SK-MEL-5 (cell line): ENCODE measurements around the gene CLN6. TPM values are rescaled to one million over a fixed set of nuclear protein-coding genes. Genes with fewer than 3 reads are reported as not detected.
"Not testable (repeated sequence)": the region's sequence is repeated elsewhere in the genome, so short reads cannot be mapped to it uniquely, and the experiment has no call there.

Experiments
- DNase-seq: peaks from one replicate; pipeline ENCODE4 v3.0.0-alpha.2; 2016; ENCODE audit warnings: low read depth, low spot score
- in situ Hi-C: cut with HindIII; loops from 2 replicates; pipeline ENCODE4 v1.10.0; 2016; ENCODE audit warnings: low sequenced_read_pairs, high pct_unique_total_duplicates, low pct_unique_long_range_greater_than_20kb
- total RNA-seq: library from RNA; depleted of rRNA; stranded (reverse); fragments of >200 nt; shearing (Covaris generic); gene quantifications from 2 replicates; pipeline ENCODE4 v1.2.3, GENCODE V29; 2014

CLN6 gene
- total RNA-seq, 1 experiment from 2014 or later = 52.4 TPM

- in situ Hi-C loops = no loop called here
Measured at GRCh38 chr15:68261241-68261640, 31.7 kb upstream of the CLN6 start.

GRCh38 chr15:68259883-68260282 is 30.4 kb upstream of the CLN6 start:
- in situ Hi-C loops = no loop called here
- DNase-seq = no peak

More at GRCh38 chr15:68261241-68261640, 31.7 kb upstream of the CLN6 start:
- DNase-seq = no peak

- no peak for DNase-seq
- in situ Hi-C loops = no loop called here
Measured at GRCh38 chr15:68258692-68259091, 29.2 kb upstream of the CLN6 start.

- peak; percentile 87 for DNase-seq
- in situ Hi-C loops = no loop called here
Measured at GRCh38 chr15:68256675-68257450, 27.3 kb upstream of the CLN6 start.

- peak; percentile 91 for DNase-seq
- in situ Hi-C loops = no loop called here
Measured at GRCh38 chr15:68252925-68253534, 23.5 kb upstream of the CLN6 start.

GRCh38 chr15:68249058-68249713 is 19.7 kb upstream of the CLN6 start:
- in situ Hi-C loops = no loop called here
- no peak for DNase-seq

- no peak for DNase-seq
- in situ Hi-C loops = no loop called here
Measured at GRCh38 chr15:68244235-68244634, 14.7 kb upstream of the CLN6 start.

GRCh38 chr15:68241088-68241935 is 11.8 kb upstream of the CLN6 start:
- in situ Hi-C loops = no loop called here
- no peak for DNase-seq

GRCh38 chr15:68239025-68239424 is 9.5 kb upstream of the CLN6 start:
- DNase-seq = no peak
- in situ Hi-C loops = no loop called here

- in situ Hi-C loops = no loop called here
- DNase-seq = no peak
Measured at GRCh38 chr15:68235022-68235421, 5.5 kb upstream of the CLN6 start.

- in situ Hi-C loops = not testable (repeated sequence)
Measured at GRCh38 chr15:68234520-68234919, 5.0 kb upstream of the CLN6 start.

GRCh38 chr15:68234060-68234459 is 4.5 kb upstream of the CLN6 start:
- in situ Hi-C loops = no loop called here
- DNase-seq = no peak

More at GRCh38 chr15:68234520-68234919, 5.0 kb upstream of the CLN6 start:
- DNase-seq = not testable (repeated sequence)

GRCh38 chr15:68232937-68233336 is 3.4 kb upstream of the CLN6 start:
- in situ Hi-C loops = no loop called here
- DNase-seq = no peak

- in situ Hi-C loops = no loop called here
- no peak for DNase-seq
Measured at GRCh38 chr15:68232449-68232848, 2.9 kb upstream of the CLN6 start.

- no peak for DNase-seq
- in situ Hi-C loops = no loop called here
Measured at GRCh38 chr15:68231102-68231818, 1.7 kb upstream of the CLN6 start.

- in situ Hi-C loops = no loop called here
- no peak for DNase-seq
Measured at GRCh38 chr15:68230157-68231100, 901 bp upstream of the CLN6 start.
